Activated CD4-positive, alpha-beta memory T cell treated with anti-CD3 and anti-CD28 coated beads for 36 hours (primary cell): ENCODE results near the gene STK33. TPM values are rescaled to one million over a fixed set of nuclear protein-coding genes. Genes with fewer than 3 reads are reported as not detected.
A peak's percentile ranks its signal among the peaks of the same experiment; 100 is the strongest.

Source experiments
- CTCF ChIA-PET: fragments of 350-600 bp; sonication (Branson Sonifier 250); formaldehyde crosslinking; loops from one replicate; lab custom pipeline; 2021; ENCODE audit warnings: antibody characterized with exemption, inconsistent platforms; lab: Charles Lee
- POLR2A ChIA-PET: fragments of 350-600 bp; sonication (Branson Sonifier 250); formaldehyde crosslinking; loops from one replicate; lab custom pipeline; 2021; ENCODE audit warnings: antibody characterized with exemption; lab: Charles Lee
- DNase-seq: peaks from one replicate; pipeline ENCODE4 v3.0.0-alpha.2; 2020
- H3K27ac Mint-ChIP-seq: one replicate; pipeline ENCODE4 v1.8.0; 2021; ENCODE audit warnings: mixed read lengths
- H3K27me3 Mint-ChIP-seq: one replicate; pipeline ENCODE4 v1.8.0; 2021; ENCODE audit warnings: mixed read lengths
- H3K36me3 Mint-ChIP-seq: one replicate; pipeline ENCODE4 v1.8.0; 2021; ENCODE audit warnings: mixed read lengths
- H3K4me1 Mint-ChIP-seq: one replicate; pipeline ENCODE4 v1.8.0; 2021; ENCODE audit warnings: low read depth, mixed read lengths
- H3K4me3 Mint-ChIP-seq: one replicate; pipeline ENCODE4 v1.8.0; 2021; ENCODE audit warnings: mild to moderate bottlenecking, mixed read lengths
- H3K9me3 Mint-ChIP-seq: one replicate; pipeline ENCODE4 v1.8.0; 2021; ENCODE audit warnings: mixed read lengths
- intact Hi-C: fragments of 100-400 bp; cut with micrococcal nuclease; formaldehyde crosslinking; loops from one replicate; pipeline ENCODE4 v1.15.1; 2023
- total RNA-seq, 2 experiments: library from RNA; stranded (reverse); gene quantifications; one replicate each; pipeline ENCODE4 v1.2.3, GENCODE V29; 2021

STK33 gene
- total RNA-seq, 2 experiments from 2014 or later, result 0.24 to 0.46 TPM

DNA sequence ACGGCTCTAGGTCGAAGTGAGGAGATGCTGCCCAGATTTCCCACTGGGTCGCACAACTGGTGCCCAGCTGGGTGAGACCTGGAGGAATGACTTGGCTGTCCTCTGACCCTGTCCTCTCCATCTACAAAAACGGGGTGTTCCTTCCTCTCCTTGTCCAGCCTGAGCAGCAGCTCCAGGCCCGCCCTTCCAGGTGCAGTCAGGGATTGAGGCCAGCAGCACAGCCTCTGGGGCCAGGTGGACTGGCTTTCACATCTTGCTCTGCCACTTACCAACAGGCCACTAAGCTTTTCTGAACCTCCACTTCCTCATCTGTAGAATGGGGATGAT, 238.6 kb downstream of the STK33 start:
- Mint-ChIP-seq H3K27me3 (peaks cover 8% of the 10 kb centered on the region), H3K4me1 (no peaks in the 10 kb centered on the region), H3K36me3 (no peaks in the 10 kb centered on the region), H3K4me3 (no peak overlapping the region), H3K27ac (no peak overlapping the region), H3K9me3 (no peaks in the 10 kb centered on the region)
- intact Hi-C loops, result no loop called here
- CTCF ChIA-PET, result no interaction called here
- no peak for DNase-seq
- POLR2A ChIA-PET, result no interaction called here

DNA sequence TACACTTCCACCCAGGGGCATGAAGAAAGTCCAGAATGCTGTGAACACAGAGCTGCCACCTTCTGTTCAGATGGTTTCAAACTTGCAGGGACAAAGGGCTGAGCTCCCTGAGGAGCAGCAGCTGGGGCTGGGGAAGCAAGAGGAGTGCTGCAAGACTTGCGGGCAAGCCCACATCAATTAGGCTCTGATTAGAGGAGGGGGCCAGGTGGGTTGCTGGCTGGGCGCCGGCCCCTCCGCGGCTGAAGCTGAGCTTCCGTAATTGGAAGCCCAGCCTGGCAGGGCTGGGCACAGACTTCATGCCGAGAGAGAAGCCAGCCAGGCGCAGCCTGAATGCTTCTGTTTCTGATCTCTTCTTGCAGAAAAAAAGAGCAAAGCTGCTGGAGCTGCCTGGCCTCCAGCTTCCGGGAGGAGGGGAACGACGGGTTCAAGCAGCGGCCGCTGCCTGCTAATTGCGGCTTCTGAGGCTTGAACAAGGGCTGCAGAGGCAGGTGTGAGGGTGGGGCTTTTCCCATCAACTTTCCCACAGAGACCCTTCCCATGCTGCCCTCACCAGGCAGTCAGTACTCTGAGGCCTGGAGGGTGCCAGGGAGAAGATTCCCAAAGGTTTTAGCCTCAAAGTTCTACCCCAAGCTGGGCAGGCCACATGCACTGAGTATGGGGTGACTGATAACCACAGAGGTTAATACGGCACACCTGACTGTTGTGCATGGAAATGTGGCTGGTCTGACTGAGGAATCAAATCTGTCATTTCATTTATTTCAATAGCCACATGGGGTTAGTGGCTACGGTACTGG, 239.2 kb downstream of the STK33 start:
- Mint-ChIP-seq H3K4me3 (no peak overlapping the region), H3K36me3 (no peaks in the 10 kb centered on the region), H3K9me3 (no peaks in the 10 kb centered on the region), H3K4me1 (no peaks in the 10 kb centered on the region), H3K27ac (no peak overlapping the region), H3K27me3 (peaks cover 8% of the 10 kb centered on the region)
- DNase-seq, result no peak
- intact Hi-C loops, result no loop called here
- CTCF ChIA-PET, result interaction anchor here (0.6 kb wide), 1 partner anchor 117 kb away, joined by 3 read pairs; no protein-coding TSS in a partner anchor
- POLR2A ChIA-PET, result no interaction called here

DNA sequence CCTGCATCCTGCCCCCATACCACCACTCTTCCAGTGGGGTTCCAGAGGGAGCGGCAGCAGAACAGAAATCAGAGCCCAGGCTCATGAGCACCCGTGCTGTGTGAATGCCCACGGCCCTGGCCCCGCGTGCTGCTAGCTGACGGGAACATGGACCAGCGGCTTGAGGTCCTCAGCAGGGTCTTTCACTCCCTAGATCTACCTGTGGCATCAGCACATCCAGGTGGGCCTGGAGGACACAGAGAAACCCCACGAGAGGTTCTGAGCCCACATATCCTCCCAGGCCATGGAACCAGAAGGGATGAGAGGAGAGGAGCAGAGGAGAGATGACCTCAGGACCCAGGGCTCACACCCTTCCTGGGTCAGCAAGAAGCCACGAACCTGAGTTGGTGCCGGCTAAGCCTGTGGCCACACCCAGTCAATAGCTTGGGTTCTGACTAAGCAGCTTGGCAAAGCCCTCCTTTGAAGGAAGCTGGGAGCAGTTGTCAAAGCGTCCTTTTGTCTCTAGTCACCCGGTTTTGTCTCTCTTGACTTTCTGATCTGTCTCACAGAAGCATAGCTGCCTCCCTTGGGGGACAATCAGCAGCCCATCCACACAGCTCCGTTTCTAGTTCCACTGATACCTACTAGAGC, 241.0 kb downstream of the STK33 start:
- DNase-seq, result no peak
- POLR2A ChIA-PET, result no interaction called here
- peaks cover 3% of the 10 kb centered on the region for H3K9me3 Mint-ChIP-seq
- intact Hi-C loops, result no loop called here
- no peak overlapping the region for H3K4me3 Mint-ChIP-seq
- H3K36me3 Mint-ChIP-seq, result no peaks in the 10 kb centered on the region
- CTCF ChIA-PET, result no interaction called here
- H3K4me1 Mint-ChIP-seq, result no peaks in the 10 kb centered on the region
- no peak overlapping the region for H3K27ac Mint-ChIP-seq
- peaks cover 8% of the 10 kb centered on the region for H3K27me3 Mint-ChIP-seq

DNA sequence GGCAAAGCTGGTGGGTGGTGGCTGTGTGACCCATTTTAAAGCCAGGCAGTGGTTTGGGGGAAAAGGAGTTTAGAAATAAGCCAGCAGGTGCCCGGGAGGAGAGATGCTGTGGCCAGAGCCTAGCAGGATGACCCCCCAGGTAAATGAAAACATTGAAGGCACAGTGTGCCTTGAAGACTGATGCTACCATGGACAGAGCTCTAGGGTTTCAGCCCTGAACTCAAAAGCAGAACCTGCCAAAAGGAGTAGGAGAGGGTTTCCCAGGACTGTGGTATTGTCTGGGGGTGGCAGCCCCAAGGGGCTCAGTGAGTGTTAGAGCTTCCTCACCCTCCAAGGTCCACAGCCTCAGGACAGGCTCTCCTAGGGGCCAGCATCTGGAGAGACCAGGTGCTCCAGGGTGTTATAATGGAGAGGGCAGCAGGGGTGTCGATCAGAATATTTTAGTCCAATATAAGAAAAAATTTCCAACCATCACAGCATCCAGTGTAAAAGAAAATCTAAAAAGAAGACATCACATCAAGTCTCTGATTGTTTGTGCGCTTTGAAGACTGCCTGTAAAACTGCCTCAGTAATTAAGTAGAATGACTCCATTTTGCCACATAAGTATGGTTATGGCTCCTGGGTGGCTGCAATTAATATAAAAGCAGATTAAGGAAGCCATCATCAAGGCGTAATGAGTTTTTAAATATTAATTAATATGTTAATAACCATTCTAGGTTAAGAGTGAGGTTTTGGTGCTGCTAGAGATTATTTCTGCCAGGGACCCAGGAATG, 241.7 kb downstream of the STK33 start:
- no peak for DNase-seq
- H3K4me1 Mint-ChIP-seq, result no peaks in the 10 kb centered on the region
- CTCF ChIA-PET, result no interaction called here
- peaks cover 8% of the 10 kb centered on the region for H3K27me3 Mint-ChIP-seq
- POLR2A ChIA-PET, result no interaction called here
- H3K4me3 Mint-ChIP-seq, result no peak overlapping the region
- H3K9me3 Mint-ChIP-seq, result peaks cover 7% of the 10 kb centered on the region
- intact Hi-C loops, result no loop called here
- no peaks in the 10 kb centered on the region for H3K36me3 Mint-ChIP-seq
- H3K27ac Mint-ChIP-seq, result no peak overlapping the region

GRCh38 chr11:8351223-8351622, 242.8 kb downstream of the STK33 start:
- Mint-ChIP-seq H3K9me3 (peaks cover 7% of the 10 kb centered on the region), H3K27ac (no peak overlapping the region), H3K36me3 (no peaks in the 10 kb centered on the region), H3K4me3 (no peak overlapping the region), H3K4me1 (no peaks in the 10 kb centered on the region), H3K27me3 (peaks cover 8% of the 10 kb centered on the region)
- POLR2A ChIA-PET, result no interaction called here
- DNase-seq, result no peak
- CTCF ChIA-PET, result no interaction called here
- intact Hi-C loops, result no loop called here

- Mint-ChIP-seq H3K9me3 (peaks cover 7% of the 10 kb centered on the region), H3K27ac (no peak overlapping the region), H3K36me3 (no peaks in the 10 kb centered on the region), H3K27me3 (no peaks in the 10 kb centered on the region), H3K4me3 (no peak overlapping the region), H3K4me1 (peaks cover 3% of the 10 kb centered on the region)
- ChIA-PET POLR2A (no interaction called here), CTCF (no interaction called here)
- intact Hi-C loops, result no loop called here
- DNase-seq, result no peak
These were observed 246.1 kb downstream of the STK33 start for GRCh38 chr11:8347978-8348377.

GRCh38 chr11:8346157-8346755, 247.8 kb downstream of the STK33 start:
- H3K27ac Mint-ChIP-seq, result no peak overlapping the region
- no peaks in the 10 kb centered on the region for H3K36me3 Mint-ChIP-seq
- intact Hi-C loops, result no loop called here
- peaks cover 4% of the 10 kb centered on the region for H3K4me1 Mint-ChIP-seq
- ChIA-PET CTCF (no interaction called here), POLR2A (no interaction called here)
- no peak for DNase-seq
- peaks cover 7% of the 10 kb centered on the region for H3K9me3 Mint-ChIP-seq
- no peak overlapping the region for H3K4me3 Mint-ChIP-seq
- peaks cover 3% of the 10 kb centered on the region for H3K27me3 Mint-ChIP-seq

DNA sequence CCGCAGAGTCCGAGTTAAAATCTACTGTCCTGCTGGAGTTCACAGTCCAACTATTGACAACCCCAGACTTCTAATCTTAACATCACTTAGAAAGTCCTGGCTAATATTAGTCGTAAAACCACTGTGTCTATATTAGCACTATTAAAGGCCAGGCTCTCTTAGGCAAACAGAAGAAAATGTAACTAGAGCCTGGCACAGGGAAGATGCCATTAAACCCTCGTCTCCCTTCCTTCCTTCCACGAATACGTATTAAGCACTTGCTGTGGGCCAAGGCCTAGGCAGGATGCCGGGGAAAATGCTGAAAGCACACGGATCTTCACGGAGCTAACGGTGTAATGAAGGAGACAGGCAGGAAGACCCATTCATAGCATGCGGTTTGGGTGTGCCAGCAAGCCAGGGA, 248.8 kb downstream of the STK33 start:
- peaks cover 3% of the 10 kb centered on the region for H3K27me3 Mint-ChIP-seq
- intact Hi-C loops, result no loop called here
- no peaks in the 10 kb centered on the region for H3K36me3 Mint-ChIP-seq
- H3K4me3 Mint-ChIP-seq, result no peak overlapping the region
- no peak for DNase-seq
- ChIA-PET POLR2A (no interaction called here), CTCF (no interaction called here)
- H3K9me3 Mint-ChIP-seq, result peaks cover 7% of the 10 kb centered on the region
- no peak overlapping the region for H3K27ac Mint-ChIP-seq
- H3K4me1 Mint-ChIP-seq, result peaks cover 4% of the 10 kb centered on the region

DNA sequence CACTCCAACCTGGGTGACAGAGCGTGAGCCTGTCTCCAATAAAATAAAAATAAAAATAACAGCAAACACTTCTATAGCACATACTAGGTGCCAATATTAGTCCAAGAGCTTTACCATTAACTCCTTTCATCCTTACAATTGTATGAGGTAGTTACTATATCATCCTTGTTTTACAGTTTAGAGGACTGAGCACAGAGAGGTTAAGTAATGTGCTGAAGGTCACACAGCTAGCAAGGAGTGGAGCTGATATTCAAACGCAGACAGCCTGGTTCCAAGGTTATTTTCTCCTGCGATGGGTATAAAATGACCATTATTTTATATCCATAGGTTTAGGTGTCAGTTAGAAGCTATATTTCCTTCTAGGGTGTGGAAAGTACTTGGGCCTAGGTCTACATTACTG, 249.7 kb downstream of the STK33 start:
- DNase-seq, result no peak
- ChIA-PET CTCF (interaction anchor here (1.3 kb wide), 1 partner anchor 80 kb away, joined by 3 read pairs; no protein-coding TSS in a partner anchor), POLR2A (no interaction called here)
- intact Hi-C loops, result loop anchor here (5.0 kb wide), 1 partner anchor 398 kb away; no protein-coding TSS in a partner anchor
- Mint-ChIP-seq H3K36me3 (no peaks in the 10 kb centered on the region), H3K4me1 (peaks cover 4% of the 10 kb centered on the region), H3K27ac (no peak overlapping the region), H3K9me3 (peaks cover 7% of the 10 kb centered on the region), H3K27me3 (peaks cover 5% of the 10 kb centered on the region), H3K4me3 (no peak overlapping the region)

GRCh38 chr11:8342821-8343681, 251.0 kb downstream of the STK33 start:
- H3K27me3 Mint-ChIP-seq, result peaks cover 5% of the 10 kb centered on the region
- DNase-seq, result peak; percentile 50
- peaks cover 4% of the 10 kb centered on the region for H3K4me1 Mint-ChIP-seq
- intact Hi-C loops, result loop anchor here (5.0 kb wide), 1 partner anchor 399 kb away; no protein-coding TSS in a partner anchor
- POLR2A ChIA-PET, result no interaction called here
- H3K36me3 Mint-ChIP-seq, result no peaks in the 10 kb centered on the region
- CTCF ChIA-PET, result interaction anchor here (1.3 kb wide), 1 partner anchor 79 kb away, joined by 3 read pairs; no protein-coding TSS in a partner anchor
- no peak overlapping the region for H3K27ac Mint-ChIP-seq
- peaks cover 4% of the 10 kb centered on the region for H3K9me3 Mint-ChIP-seq
- no peak overlapping the region for H3K4me3 Mint-ChIP-seq

- intact Hi-C loops, result loop anchor here (5.0 kb wide), 1 partner anchor 400 kb away; no protein-coding TSS in a partner anchor
- Mint-ChIP-seq H3K9me3 (no peaks in the 10 kb centered on the region), H3K4me1 (peaks cover 4% of the 10 kb centered on the region), H3K27ac (no peak overlapping the region), H3K36me3 (no peaks in the 10 kb centered on the region), H3K4me3 (no peak overlapping the region), H3K27me3 (peaks cover 5% of the 10 kb centered on the region)
- DNase-seq, result no peak
- POLR2A ChIA-PET, result no interaction called here
- CTCF ChIA-PET, result no interaction called here
These were observed 252.0 kb downstream of the STK33 start for GRCh38 chr11:8341996-8342395.
